Neural progenitor cell (in vitro differentiated cells): ENCODE results near the gene STRIT1.

Experiments used
- CTCF ChIP-seq: fragments of 200-600 bp; sonication (generic); IDR thresholded peaks from 2 replicates; pipeline ENCODE4 v1.5.1; 2017; ENCODE audit warnings: antibody characterized with exemption, mild to moderate bottlenecking
- EZH2 ChIP-seq: fragments of 200-600 bp; sonication (generic); IDR thresholded peaks from 2 replicates; pipeline ENCODE4 v1.6.1; 2017; ENCODE audit warnings: antibody characterized with exemption, mild to moderate bottlenecking, moderate library complexity
- EZH2phosphoT487 ChIP-seq: fragments of 200-600 bp; sonication (generic); IDR thresholded peaks from 2 replicates; pipeline ENCODE4 v1.6.1; 2017; ENCODE audit warnings: antibody characterized with exemption

GRCh38 chr3:155297100-155297499 is 3.6 kb upstream of the STRIT1 start:
- TF ChIP-seq CTCF (no peak), EZH2 (no peak), EZH2phosphoT487 (no peak)
